GM18502 (cell line): ENCODE results near the gene COL25A1.
"Not testable (repeated sequence)": the region's sequence is repeated elsewhere in the genome, so short reads cannot be mapped to it uniquely, and the experiment has no call there.

Source experiments
- ATAC-seq: cut with Tn5 transposase; IDR thresholded peaks from one replicate; pipeline ENCODE4 v1.9.1; 2021; ENCODE audit warnings: mild to moderate bottlenecking; ENCODE audit not compliant: unreplicated experiment, poor library complexity

The COL25A1 gene

DNA sequence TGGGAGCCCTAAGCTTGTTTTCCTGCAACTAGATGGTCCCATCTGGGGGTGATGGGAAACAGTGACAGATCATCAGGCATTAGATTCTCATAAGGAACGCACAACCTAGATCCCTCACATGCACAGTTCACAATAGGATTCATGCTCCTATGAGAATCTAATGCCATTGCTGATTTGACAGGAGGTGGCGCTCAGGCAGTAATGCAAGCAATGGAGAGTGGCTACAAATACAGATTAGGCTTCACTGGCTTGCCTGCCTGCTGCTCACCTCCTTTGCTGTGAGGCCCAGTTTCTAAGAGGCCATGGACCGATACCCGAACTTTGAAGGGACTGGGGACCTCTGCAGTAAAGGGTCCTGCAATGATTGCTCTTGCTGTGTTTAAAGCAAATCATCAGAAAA lies 225.7 kb downstream of the COL25A1 start:
- ATAC-seq = not testable (repeated sequence)

DNA sequence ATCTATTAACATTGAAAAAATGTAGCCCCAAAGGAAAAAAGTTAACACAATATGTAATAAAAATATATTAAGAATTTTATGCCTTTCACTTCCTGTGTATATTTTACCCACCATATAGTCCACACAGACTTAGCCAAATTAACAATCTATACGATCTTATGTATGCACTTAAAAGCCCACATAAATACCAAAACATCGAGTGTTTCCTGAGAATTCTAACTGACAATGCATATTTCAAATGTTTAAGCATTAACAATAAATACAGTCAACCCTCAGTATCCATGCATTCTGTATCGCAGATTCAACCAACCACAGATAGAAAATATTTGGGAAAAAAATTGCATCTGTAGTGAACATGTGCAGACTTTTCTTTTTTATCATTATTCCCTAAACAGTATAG lies 226.8 kb downstream of the COL25A1 start:
- ATAC-seq = no peak

DNA sequence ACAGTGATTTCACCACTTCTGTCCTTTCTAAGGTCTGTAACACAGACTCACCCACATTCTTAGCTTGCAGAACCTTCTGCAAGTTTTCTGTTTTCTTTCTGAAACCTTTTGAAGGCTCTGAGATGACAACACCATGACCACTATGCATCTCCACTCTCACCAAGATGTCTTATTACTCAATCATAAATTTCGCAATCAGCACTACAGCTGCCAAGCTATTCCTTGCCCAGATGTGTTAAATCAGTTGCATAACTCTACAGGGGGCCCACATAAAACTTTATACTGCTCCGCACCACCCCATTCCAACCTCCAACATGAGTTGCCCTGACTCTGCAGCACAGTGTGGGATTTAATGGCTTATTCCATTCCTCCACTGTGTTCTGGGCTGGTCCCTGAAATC lies 229.9 kb downstream of the COL25A1 start:
- no peak for ATAC-seq

GRCh38 chr4:109070677-109071076 lies 231.8 kb downstream of the COL25A1 start:
- not testable (repeated sequence) for ATAC-seq

DNA sequence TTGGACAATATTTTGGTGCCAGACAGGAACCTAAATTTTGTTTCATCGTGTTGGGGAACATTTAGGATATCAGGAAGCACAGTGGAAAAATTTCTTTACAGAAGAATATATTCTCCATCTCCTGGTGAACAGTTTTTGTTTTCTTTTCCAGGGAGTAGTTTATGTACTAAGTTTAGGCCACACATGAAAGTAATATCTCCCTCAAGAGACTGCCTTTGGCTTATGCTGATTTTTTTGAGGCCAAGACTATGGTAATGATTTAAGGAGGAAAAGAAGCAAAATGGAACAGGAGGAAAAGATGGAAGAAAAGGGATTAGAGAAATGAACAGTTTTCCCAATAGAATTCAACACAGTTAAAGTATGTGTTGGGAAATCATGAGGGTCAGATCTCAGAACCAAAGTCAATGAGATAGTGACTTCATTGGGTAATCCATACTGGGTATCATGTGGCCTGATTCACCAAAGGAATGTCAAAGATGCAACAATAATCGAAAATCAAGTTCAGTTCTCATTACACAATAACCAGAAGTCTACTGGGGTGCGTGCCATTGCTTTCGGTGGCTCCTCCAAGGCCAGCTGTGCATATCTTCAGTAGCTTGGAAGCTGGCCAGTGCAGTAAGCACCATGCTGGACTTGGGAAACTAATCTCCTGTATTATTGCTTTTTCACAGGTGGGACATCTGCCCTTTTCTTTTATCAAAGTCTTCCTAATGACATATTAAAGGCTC lies 234.8 kb downstream of the COL25A1 start:
- no peak for ATAC-seq

DNA sequence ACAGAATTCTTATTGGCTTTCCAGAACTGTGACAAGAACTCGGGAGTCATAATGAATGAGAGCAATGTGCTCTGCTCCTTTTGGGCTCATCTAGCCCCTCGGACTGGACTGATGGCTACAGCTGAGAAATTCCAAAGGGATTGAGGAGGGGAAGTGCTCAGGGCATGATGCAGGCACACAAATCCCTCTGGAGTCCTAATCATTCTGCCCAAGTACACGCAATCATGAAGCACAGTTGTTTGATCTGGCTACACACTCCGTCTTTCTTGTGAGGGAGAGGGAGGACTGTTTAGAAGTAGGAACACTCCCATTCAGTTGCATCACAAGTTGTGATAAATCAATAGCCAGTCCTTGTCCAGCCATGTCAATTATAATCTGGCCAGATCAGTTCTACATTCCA lies 237.5 kb downstream of the COL25A1 start:
- no peak for ATAC-seq

GRCh38 chr4:109053257-109053656 lies 249.2 kb downstream of the COL25A1 start:
- ATAC-seq = no peak

- no peak for ATAC-seq
Measured at GRCh38 chr4:109052821-109053220, 249.6 kb downstream of the COL25A1 start.

- ATAC-seq = no peak
Measured at GRCh38 chr4:109051054-109051453, 251.4 kb downstream of the COL25A1 start.

DNA sequence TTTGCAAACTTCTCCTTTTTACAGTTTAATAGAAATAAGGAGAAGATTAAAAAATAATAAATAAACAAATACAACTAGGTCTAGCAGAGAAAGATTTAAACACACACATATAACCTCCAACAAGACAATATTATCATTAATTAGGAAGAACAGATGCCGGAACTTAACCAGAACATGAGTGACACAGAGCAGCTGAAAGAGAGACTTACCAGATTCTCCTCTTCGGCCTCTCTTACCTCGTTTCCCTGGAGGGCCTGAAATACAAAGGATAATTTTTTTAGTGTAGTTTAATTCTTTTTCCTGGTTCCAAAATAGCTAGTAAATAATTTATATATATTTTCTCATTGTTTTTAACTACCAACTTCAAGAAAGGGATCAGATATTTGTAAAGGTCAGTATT lies 252.5 kb downstream of the COL25A1 start:
- ATAC-seq = no peak

- no peak for ATAC-seq
Measured at GRCh38 chr4:109046471-109047201, 255.8 kb downstream of the COL25A1 start.

DNA sequence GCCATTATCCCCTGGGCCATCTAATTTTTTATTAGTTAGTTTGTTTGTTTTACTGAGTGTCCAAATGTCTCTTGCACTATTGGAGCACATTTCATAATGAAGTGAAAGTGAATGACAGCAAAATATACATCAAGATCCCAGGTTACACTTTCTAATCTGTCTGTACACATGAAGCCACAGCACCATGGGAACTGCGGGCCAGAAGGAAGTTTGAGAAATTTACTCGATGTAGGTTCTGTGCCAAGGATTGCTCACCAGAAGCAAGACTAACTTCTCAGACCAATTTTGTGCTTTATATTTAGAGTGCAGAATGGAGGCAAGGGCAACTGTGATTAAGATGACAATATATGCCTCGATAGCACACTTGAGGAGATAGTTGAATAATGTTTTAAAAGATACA lies 258.0 kb downstream of the COL25A1 start:
- ATAC-seq = no peak

- ATAC-seq = no peak
Measured at GRCh38 chr4:109043286-109043685, 259.2 kb downstream of the COL25A1 start.

- no peak for ATAC-seq
Measured at GRCh38 chr4:109041463-109042360, 260.7 kb downstream of the COL25A1 start.

GRCh38 chr4:109040441-109040840 lies 262.0 kb downstream of the COL25A1 start:
- ATAC-seq = no peak

DNA sequence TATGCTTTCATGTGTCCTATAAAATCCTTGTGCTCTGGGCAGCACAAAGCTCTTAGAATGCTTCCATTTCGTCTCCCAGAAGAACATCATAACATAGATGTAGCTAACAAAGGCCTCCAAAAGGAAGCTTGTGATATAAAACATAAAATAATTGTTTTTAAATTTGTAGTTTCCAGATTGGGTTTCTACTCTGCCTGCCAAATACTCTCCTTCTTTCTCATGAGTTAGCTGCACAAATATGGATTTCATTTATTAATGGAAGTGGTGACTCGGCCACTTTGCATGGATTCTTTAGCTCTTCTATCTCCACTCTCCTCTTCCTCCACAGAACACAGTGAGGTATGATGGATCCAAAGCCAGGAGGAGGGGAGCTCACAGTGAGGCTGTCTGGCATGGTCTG lies 265.4 kb downstream of the COL25A1 start:
- ATAC-seq = no peak

GRCh38 chr4:109033993-109034392 lies 268.5 kb downstream of the COL25A1 start:
- no peak for ATAC-seq

DNA sequence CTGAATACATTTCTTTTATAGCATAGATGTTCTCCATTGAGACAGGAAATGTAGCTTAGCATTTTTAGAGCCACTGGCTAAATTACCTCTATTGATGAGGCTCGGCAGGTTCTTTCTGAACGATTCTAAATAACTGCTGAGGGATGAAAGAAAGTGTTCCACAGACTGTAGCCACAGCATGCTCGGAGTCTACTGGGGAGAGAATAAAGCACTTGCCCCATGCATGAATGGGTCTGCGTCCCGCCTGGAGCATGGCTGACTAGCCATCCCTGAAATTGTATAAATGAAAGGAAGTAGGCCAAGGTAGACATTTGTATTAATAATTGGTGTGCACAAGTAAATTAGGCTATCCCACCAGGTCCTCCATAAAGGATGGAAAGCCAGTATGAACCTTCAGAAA lies 269.8 kb downstream of the COL25A1 start:
- ATAC-seq = no peak

- ATAC-seq = no peak
Measured at GRCh38 chr4:109029987-109030386, 272.5 kb downstream of the COL25A1 start.

- ATAC-seq = no peak
Measured at GRCh38 chr4:109027016-109027500, 275.4 kb downstream of the COL25A1 start.

- no peak for ATAC-seq
Measured at GRCh38 chr4:109026588-109026987, 275.9 kb downstream of the COL25A1 start.
